RKO (cell line): ENCODE data around the gene MPRIP.

ENCODE experiments used
- DNase-seq: peaks from one replicate; pipeline ENCODE4 v3.0.0-alpha.2; 2016; ENCODE audit warnings: low spot score

MPRIP gene

GRCh38 chr17:17071531-17072360 lies 29.5 kb downstream of the MPRIP start:
- no peak for DNase-seq

DNA sequence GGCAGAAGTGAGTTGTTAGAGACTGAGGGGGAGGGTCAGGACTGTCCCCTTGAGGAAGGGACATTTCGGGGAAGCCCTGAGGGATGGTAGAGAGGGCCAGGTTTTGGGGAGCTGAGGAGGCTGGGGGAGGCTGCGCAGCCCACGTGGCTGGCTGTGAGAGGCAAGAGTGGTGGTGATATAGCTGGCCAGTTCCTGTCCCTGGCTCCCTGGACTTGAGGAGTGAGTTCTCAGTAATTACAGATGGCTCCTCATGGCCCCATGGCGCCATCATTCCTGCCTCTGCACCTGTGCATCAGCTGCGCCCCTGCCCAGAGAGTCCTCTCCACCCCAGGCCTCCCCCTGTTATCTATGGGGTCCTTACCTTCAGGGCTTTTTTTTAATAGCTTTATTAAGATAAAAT lies 30.3 kb downstream of the MPRIP start:
- no peak for DNase-seq

DNA sequence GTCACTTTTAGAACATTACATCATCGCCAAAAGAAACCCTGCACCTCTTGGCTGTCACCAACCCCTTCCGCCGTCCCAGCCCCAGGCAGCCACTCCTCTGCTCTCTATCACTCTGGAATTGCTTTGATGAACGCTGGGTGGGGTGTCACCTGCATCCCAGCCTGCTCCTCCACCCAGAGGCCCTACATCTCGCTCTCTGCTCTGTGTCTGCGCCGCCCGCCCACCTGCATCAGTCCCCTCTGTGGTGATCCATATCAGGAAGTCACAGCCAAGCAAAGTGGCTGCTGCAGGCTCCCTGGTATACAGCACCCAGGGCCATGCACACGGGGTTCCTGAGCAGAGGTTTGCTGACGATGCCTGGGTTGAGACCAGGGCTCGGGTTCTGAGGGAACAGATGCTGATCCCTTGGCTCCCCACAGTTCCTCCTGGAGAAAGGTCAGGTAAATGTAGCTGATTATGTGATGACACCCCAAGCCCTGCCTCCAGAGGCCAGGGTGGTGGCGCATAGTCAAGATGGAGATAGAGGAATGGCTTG lies 30.8 kb downstream of the MPRIP start:
- no peak for DNase-seq

GRCh38 chr17:17073581-17074403 lies 31.5 kb downstream of the MPRIP start:
- DNase-seq = no peak

DNA sequence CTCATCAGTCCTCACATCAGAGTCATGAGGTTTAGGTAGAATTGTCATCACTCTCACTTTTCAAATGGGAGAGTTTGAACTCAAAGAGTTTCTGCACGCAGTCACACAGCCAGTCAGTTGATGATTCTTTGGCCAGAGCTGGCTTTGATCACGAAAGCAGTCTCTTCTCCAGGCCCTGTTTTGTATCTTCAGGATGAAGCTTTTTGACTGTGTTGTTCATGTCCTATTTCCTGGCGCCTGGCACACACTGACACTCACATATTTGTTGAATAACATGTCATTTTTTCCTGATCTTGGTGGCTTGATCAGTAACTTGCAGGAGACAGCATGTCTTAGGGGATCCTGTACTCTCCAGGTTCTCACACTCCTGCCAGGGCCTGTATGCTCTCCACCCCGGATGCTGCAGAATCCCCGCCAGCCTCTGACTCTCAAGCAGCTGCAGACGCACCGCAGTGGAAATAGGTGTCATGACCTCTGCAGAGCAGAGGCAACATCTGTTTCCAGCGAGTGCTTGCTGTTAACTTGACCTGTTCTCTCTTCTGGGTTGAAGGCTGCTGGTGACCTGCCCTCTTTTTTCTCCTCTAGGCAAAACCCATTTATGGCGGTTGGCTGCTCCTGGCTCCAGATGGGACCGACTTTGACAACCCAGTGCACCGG lies 33.0 kb downstream of the MPRIP start:
- DNase-seq = no peak

GRCh38 chr17:17076066-17076465 lies 33.8 kb downstream of the MPRIP start:
- no peak for DNase-seq

GRCh38 chr17:17077101-17077500 lies 34.8 kb downstream of the MPRIP start:
- no peak for DNase-seq

DNA sequence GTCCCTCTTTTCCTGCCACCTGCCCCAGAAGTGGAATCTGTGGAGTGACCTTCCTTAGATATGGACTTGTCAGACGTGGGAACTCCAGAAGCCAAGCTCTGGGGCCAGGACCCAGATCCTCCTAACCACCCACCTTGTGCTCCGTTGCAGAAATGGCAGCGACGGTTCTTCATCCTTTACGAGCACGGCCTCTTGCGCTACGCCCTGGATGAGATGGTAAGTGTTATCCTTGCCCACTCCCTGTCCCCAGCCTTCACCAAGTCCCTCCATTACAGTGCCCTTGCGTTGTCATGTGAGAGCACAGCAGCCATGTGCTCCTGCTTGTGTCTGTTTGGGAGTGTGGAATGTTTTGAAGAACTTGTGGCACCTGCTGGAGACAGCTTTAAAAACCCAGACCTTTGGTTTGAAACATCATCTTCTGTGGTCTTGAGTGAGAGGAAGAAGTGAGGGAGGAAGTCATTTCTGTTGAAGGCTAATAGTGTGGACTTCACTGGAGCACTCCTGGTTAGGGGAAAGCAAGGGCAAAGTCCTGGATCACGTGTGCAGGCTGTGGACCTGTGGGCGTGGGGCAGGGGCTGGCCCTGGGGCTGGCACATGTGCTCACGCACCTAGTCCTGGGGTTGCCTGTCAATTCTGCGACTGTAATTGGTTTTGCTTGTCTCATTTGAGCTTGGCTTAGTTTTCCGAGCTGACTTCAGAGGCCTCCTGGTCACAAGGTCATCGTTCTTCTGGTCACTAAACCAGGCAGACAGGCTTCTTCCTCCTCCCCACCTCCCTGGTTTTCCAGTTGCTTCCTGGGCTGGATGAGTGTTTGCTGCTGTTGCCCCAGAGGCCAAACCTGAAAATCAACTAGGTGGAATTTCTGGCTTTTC lies 35.8 kb downstream of the MPRIP start:
- no peak for DNase-seq

GRCh38 chr17:17078832-17079231 lies 36.6 kb downstream of the MPRIP start:
- DNase-seq = no peak

GRCh38 chr17:17079336-17079735 lies 37.1 kb downstream of the MPRIP start:
- no peak for DNase-seq

DNA sequence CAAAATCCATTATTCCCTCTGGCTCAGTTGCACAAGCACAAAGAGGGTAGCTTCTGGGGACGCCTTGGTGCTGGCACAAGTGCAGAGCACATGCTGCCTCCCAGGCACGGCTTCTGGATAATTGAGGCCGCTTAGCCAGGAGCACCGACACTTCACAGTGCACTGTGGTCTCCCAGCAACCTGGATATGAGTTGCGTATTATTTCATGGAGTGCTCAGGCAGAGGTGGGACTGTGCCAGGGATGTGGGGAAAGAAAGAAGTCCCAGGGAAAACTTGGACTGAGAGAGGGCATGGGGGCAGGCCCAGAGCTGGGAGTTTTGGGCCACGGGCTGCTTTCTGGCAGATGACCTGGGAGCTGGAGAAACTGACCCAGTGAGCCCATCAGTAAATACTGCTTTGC lies 37.5 kb downstream of the MPRIP start:
- DNase-seq = no peak

GRCh38 chr17:17080181-17080631 lies 37.9 kb downstream of the MPRIP start:
- no peak for DNase-seq

- no peak for DNase-seq
Observed at GRCh38 chr17:17080781-17081180, 38.5 kb downstream of the MPRIP start.

GRCh38 chr17:17081304-17081940 lies 39.2 kb downstream of the MPRIP start:
- no peak for DNase-seq

- DNase-seq = no peak
Observed at GRCh38 chr17:17082878-17083277, 40.6 kb downstream of the MPRIP start.

- DNase-seq = no peak
Observed at GRCh38 chr17:17084317-17084835, 42.1 kb downstream of the MPRIP start.

- DNase-seq = no peak
Observed at GRCh38 chr17:17084941-17085340, 42.7 kb downstream of the MPRIP start.

DNA sequence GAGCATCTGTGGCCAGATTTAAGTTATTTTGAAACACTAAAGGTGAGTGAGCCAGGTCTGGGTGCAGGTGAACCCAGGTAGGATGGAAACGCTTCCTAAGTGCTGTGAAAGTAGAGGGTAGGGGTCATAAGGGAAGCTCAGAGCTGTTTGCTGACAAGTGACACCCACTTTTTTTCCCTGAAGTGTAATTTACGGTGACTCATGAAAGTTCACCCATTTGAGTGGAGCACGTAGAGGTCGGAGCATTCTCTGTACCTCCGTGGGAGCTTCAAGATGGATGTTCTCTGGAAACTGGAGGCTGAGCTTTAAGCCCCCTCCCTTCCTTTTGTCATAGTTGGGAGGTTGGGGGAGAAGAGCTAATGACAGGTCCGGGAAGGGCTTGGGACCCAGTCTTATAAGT lies 44.3 kb downstream of the MPRIP start:
- no peak for DNase-seq

GRCh38 chr17:17087424-17088015 lies 45.3 kb downstream of the MPRIP start:
- no peak for DNase-seq

- DNase-seq = no peak
Observed at GRCh38 chr17:17088086-17088485, 45.8 kb downstream of the MPRIP start.
